ENCODE results near the gene PLP2. TPM values are rescaled to one million over a fixed set of nuclear protein-coding genes. Genes with fewer than 3 reads are reported as not detected.

The PLP2 gene
- total RNA-seq, 2 donors from 2014 or later: 1.9 to 2.0 TPM

DNA sequence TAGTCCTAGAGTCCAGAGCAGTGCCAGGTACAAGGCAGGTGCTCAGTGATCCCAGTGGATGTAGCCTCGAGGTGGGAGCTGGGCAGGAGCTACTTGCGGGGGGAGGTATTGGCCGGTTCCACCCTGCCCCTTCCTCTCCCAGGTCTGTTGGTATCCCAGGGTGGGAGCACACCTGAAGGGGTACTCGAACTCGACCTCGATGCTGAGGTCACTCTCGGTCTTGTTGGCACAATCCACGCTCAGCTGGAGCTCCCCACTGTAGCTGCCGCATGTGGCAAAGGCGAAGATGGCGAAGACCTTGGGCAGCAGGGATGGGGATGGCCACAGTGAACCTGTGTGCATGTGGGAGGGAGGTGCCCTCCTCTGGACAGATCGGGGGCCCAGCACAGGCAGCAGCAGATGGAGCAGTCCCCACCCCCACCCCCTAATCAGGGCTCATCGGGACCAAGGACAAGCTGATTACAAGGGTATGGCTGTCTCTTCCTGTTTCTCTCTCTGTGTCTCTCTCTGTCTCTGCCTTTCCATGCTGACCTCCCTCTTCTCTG, 25.9 kb downstream of the PLP2 start:
- H3K9me3 Mint-ChIP-seq: peaks cover 60% of the 10 kb centered on the region
- H3K4me3 Mint-ChIP-seq: no peak overlapping the region

DNA sequence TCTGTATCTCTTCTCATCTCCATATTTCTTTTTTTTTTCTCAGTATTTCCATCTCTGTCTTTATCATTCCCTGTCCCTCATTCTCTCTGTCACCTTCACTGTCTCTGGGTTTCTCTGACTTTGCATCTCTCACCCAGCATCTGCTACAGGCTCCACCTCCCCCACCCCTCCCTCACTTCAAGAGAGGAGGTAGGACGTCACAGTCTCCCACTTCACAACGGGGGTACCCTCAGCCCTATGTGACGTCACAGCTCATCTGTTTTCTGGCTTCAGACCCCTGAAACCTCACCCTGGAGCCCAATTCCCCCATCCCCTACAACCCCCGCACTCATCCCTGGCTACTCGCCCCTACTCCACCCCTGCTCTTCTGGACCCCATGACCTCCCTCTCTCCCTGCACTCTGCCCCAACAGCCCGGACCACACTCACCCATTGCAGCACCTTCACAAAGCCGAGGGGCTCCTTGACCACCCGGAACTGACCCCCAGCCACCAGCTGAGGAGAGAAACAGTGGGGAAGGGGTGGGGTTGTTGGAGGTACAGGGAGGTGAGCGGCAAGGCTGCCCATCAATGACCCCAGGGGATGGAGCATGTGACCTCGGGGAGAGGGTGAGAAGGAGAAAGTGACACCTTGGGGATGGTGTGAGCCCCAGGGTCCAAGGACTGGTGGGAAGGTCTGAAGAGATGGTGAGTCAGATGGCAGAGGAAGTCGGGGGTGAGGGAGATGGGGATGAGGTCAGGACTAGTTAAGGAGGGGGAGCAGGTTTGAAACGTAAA, 27.0 kb downstream of the PLP2 start:
- H3K9ac ChIP-seq (ENCODE audit: extremely low read depth, low read length, poor library complexity, severe bottlenecking): no peak overlapping the region
- no peaks in the 10 kb centered on the region for H3K36me3 Mint-ChIP-seq (ENCODE audit: low read depth)
- peaks cover 17% of the 10 kb centered on the region for H3K27me3 Mint-ChIP-seq (ENCODE audit: insufficient read depth)
- H3K4me1 Mint-ChIP-seq: peaks cover 7% of the 10 kb centered on the region
- H3K27me3 ChIP-seq (ENCODE audit: control insufficient read depth, insufficient read depth, low read length, poor library complexity, severe bottlenecking): peaks cover 22% of the 10 kb centered on the region
- H3K4me3 Mint-ChIP-seq: no peak overlapping the region
- DNase-seq: no peak
- WGBS, 2 experiments (ENCODE audit: insufficient coverage in 1 of 2, insufficient read length in 1 of 2): 25 to 80% methylated on average over 1 to 11 of the region's 12 CpGs
- TF ChIP-seq, protein P1, sequence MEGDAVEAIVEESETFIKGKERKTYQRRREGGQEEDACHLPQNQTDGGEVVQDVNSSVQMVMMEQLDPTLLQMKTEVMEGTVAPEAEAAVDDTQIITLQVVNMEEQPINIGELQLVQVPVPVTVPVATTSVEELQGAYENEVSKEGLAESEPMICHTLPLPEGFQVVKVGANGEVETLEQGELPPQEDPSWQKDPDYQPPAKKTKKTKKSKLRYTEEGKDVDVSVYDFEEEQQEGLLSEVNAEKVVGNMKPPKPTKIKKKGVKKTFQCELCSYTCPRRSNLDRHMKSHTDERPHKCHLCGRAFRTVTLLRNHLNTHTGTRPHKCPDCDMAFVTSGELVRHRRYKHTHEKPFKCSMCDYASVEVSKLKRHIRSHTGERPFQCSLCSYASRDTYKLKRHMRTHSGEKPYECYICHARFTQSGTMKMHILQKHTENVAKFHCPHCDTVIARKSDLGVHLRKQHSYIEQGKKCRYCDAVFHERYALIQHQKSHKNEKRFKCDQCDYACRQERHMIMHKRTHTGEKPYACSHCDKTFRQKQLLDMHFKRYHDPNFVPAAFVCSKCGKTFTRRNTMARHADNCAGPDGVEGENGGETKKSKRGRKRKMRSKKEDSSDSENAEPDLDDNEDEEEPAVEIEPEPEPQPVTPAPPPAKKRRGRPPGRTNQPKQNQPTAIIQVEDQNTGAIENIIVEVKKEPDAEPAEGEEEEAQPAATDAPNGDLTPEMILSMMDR (conservative IDR thresholded peaks at IDR 0.05): no peak
- no peaks in the 10 kb centered on the region for H3K36me3 ChIP-seq (ENCODE audit: control insufficient read depth, insufficient read depth, low read length)
- no peak overlapping the region for H3K4me3 ChIP-seq (ENCODE audit: low read length)
- H3K27ac ChIP-seq (ENCODE audit: low read depth, low read length): no peak overlapping the region
- peaks cover 58% of the 10 kb centered on the region for H3K9me3 Mint-ChIP-seq
- no peaks in the 10 kb centered on the region for H3K9me3 ChIP-seq (ENCODE audit: control insufficient read depth, low read length)
- no peaks in the 10 kb centered on the region for H3K4me1 ChIP-seq (ENCODE audit: control insufficient read depth, insufficient read depth, low read length)
- no peak overlapping the region for H3K27ac Mint-ChIP-seq

More for the DNA sequence above, 25.9 kb downstream of the PLP2 start:
- Mint-ChIP-seq H3K27ac (no peak overlapping the region), H3K4me1 (peaks cover 7% of the 10 kb centered on the region), H3K27me3 (ENCODE audit: insufficient read depth) (peaks cover 17% of the 10 kb centered on the region), H3K36me3 (ENCODE audit: low read depth) (no peaks in the 10 kb centered on the region)
- no peak for DNase-seq
- Histone ChIP-seq H3K4me1 (ENCODE audit: control insufficient read depth, insufficient read depth, low read length) (no peaks in the 10 kb centered on the region), H3K27ac (ENCODE audit: low read depth, low read length) (no peak overlapping the region), H3K4me3 (ENCODE audit: low read length) (no peak overlapping the region), H3K9ac (ENCODE audit: extremely low read depth, low read length, poor library complexity, severe bottlenecking) (no peak overlapping the region), H3K36me3 (ENCODE audit: control insufficient read depth, insufficient read depth, low read length) (no peaks in the 10 kb centered on the region), H3K9me3 (ENCODE audit: control insufficient read depth, low read length) (no peaks in the 10 kb centered on the region), H3K27me3 (ENCODE audit: control insufficient read depth, insufficient read depth, low read length, poor library complexity, severe bottlenecking) (peaks cover 22% of the 10 kb centered on the region)
- TF ChIP-seq, protein P1 (conservative IDR thresholded peaks at IDR 0.05): no peak
- 81 to 83% methylated on average over 5 to 11 of the region's 13 CpGs for WGBS, 2 experiments (ENCODE audit: insufficient coverage in 1 of 2, insufficient read length in 1 of 2)

DNA sequence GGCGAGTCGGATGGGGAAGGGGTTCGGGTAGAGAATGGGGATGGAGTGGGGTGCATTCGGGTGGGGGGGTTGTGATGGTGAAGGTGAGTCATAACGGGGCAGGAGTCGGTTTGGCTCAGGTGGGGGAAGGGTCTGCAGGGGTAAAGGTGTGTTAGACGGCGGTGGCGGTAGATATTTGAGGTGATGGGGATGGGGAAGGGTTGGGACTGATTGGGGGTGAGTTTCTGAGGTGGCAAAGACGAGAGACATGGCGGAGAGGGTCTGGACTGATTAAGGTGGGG, 27.6 kb downstream of the PLP2 start:
- WGBS, 2 experiments (ENCODE audit: insufficient coverage in 1 of 2, insufficient read length in 1 of 2): 17% methylated on average over 1 to 11 of the region's 11 CpGs
- Histone ChIP-seq H3K27me3 (ENCODE audit: control insufficient read depth, insufficient read depth, low read length, poor library complexity, severe bottlenecking) (peaks cover 22% of the 10 kb centered on the region), H3K36me3 (ENCODE audit: control insufficient read depth, insufficient read depth, low read length) (no peaks in the 10 kb centered on the region), H3K4me3 (ENCODE audit: low read length) (no peak overlapping the region), H3K27ac (ENCODE audit: low read depth, low read length) (no peak overlapping the region), H3K9ac (ENCODE audit: extremely low read depth, low read length, poor library complexity, severe bottlenecking) (no peak overlapping the region), H3K9me3 (ENCODE audit: control insufficient read depth, low read length) (no peaks in the 10 kb centered on the region), H3K4me1 (ENCODE audit: control insufficient read depth, insufficient read depth, low read length) (no peaks in the 10 kb centered on the region)
- H3K27me3 Mint-ChIP-seq (ENCODE audit: insufficient read depth): peaks cover 17% of the 10 kb centered on the region
- DNase-seq: no peak
- no peaks in the 10 kb centered on the region for H3K36me3 Mint-ChIP-seq (ENCODE audit: low read depth)
- no peak overlapping the region for H3K27ac Mint-ChIP-seq
- TF ChIP-seq, protein P1 (conservative IDR thresholded peaks at IDR 0.05): no peak
- peaks cover 58% of the 10 kb centered on the region for H3K9me3 Mint-ChIP-seq
- peaks cover 7% of the 10 kb centered on the region for H3K4me1 Mint-ChIP-seq
- no peak overlapping the region for H3K4me3 Mint-ChIP-seq

All from endodermal cell (in vitro differentiated cells).